Measurements from ENCODE around the gene ZNF804A.

Gene ZNF804A

GRCh38 chr2:184971546-184972068, 373.3 kb downstream of the ZNF804A start:
- DNase-seq, result no peak
